ENCODE data around the gene CALHM4.

DNA sequence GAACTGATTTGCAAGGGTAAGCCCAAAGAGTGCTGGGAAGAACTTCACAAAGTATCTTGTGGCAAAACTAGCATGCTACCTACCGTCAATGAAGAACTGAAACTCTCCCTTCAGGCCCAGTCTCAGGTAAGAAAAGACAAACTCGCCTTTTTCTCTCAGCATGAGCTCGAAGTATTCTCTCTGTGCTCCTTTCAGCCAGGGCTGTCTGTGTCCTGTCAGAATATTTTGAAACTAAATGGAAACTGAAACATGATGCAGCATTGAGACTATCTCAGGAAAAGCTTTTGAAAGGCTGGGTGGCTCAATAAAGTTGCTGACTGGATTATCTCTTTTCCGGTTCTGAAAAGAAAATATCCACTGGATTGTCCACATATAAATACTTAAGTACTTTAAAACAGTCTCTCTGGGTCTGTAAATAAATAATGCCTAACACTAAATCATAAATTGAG, 41.4 kb upstream of the CALHM4 start:
- TF ChIP-seq, protein P1, sequence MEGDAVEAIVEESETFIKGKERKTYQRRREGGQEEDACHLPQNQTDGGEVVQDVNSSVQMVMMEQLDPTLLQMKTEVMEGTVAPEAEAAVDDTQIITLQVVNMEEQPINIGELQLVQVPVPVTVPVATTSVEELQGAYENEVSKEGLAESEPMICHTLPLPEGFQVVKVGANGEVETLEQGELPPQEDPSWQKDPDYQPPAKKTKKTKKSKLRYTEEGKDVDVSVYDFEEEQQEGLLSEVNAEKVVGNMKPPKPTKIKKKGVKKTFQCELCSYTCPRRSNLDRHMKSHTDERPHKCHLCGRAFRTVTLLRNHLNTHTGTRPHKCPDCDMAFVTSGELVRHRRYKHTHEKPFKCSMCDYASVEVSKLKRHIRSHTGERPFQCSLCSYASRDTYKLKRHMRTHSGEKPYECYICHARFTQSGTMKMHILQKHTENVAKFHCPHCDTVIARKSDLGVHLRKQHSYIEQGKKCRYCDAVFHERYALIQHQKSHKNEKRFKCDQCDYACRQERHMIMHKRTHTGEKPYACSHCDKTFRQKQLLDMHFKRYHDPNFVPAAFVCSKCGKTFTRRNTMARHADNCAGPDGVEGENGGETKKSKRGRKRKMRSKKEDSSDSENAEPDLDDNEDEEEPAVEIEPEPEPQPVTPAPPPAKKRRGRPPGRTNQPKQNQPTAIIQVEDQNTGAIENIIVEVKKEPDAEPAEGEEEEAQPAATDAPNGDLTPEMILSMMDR (conservative IDR thresholded peaks at IDR 0.05; ENCODE audit: low read depth, low read length): no peak
- no peak for TF ChIP-seq EZH2phosphoT487 (IDR thresholded peaks at IDR 0.05; ENCODE audit: borderline replicate concordance, low read length)
